Chondrocyte (in vitro differentiated cells): ENCODE measurements around the gene GMNN. TPM values are rescaled to one million over a fixed set of nuclear protein-coding genes. Genes with fewer than 3 reads are reported as not detected.

Experiments
- DNase-seq: peaks from one replicate; pipeline ENCODE4 v3.0.0; 2021; ENCODE audit warnings: mixed read lengths, low spot score
- H3K27ac Mint-ChIP-seq: one replicate; pipeline ENCODE4 v1.8.0; 2021; ENCODE audit warnings: mild to moderate bottlenecking, moderate library complexity, mixed read lengths; ENCODE audit not compliant: unreplicated experiment
- H3K27me3 Mint-ChIP-seq: 2 replicates; pipeline ENCODE4 v1.8.0; 2021; ENCODE audit warnings: low read depth, mixed read lengths
- H3K36me3 Mint-ChIP-seq: 2 replicates; pipeline ENCODE4 v1.8.0; 2021; ENCODE audit warnings: low read depth, mixed read lengths
- H3K4me1 Mint-ChIP-seq: 2 replicates; pipeline ENCODE4 v1.8.0; 2021; ENCODE audit warnings: low read depth, mild to moderate bottlenecking, mixed read lengths
- H3K4me3 Mint-ChIP-seq: one replicate; pipeline ENCODE4 v1.8.0; 2021; ENCODE audit warnings: mild to moderate bottlenecking, moderate library complexity, mixed read lengths; ENCODE audit not compliant: unreplicated experiment
- H3K9me3 Mint-ChIP-seq: 2 replicates; pipeline ENCODE4 v1.8.0; 2021; ENCODE audit warnings: low read depth, mixed read lengths
- total RNA-seq: library from RNA; stranded (reverse); gene quantifications from 3 replicates; pipeline ENCODE4 v1.2.1, GENCODE V29; 2021
- TF ChIP-seq, protein P1 (sequence below): fragments of 200-600 bp; sonication (generic); IDR thresholded peaks from 2 replicates; pipeline ENCODE4 v1.5.0; 2021; ENCODE audit warnings: antibody characterized with exemption, mild to moderate bottlenecking, moderate library complexity

The GMNN gene
- total RNA-seq, 1 donor from 2014 or later, result 13.6 TPM

DNA sequence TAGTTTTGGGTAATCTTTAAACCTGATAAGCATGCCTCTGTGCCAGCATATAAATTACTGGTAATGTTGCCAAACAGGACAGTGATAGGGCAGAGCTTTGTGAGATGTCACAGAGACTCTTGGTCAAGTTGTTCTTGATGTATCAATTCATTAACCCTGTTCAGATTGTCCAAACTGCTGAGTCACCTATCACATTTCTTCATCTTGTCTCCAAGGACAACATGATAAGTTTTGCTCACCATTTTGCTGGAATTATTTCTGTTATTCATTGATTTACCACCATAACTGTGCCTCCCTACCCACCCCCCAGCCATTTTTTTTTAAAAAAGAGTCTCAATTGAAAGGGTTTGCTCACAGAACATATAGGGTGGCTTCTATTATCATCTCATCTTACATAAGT lies 19.5 kb upstream of the GMNN start:
- no peaks in the 10 kb centered on the region for H3K4me1 Mint-ChIP-seq
- H3K27ac Mint-ChIP-seq, result no peak overlapping the region
- H3K27me3 Mint-ChIP-seq, result no peaks in the 10 kb centered on the region
- no peaks in the 10 kb centered on the region for H3K9me3 Mint-ChIP-seq
- DNase-seq, result no peak
- TF ChIP-seq, protein P1, sequence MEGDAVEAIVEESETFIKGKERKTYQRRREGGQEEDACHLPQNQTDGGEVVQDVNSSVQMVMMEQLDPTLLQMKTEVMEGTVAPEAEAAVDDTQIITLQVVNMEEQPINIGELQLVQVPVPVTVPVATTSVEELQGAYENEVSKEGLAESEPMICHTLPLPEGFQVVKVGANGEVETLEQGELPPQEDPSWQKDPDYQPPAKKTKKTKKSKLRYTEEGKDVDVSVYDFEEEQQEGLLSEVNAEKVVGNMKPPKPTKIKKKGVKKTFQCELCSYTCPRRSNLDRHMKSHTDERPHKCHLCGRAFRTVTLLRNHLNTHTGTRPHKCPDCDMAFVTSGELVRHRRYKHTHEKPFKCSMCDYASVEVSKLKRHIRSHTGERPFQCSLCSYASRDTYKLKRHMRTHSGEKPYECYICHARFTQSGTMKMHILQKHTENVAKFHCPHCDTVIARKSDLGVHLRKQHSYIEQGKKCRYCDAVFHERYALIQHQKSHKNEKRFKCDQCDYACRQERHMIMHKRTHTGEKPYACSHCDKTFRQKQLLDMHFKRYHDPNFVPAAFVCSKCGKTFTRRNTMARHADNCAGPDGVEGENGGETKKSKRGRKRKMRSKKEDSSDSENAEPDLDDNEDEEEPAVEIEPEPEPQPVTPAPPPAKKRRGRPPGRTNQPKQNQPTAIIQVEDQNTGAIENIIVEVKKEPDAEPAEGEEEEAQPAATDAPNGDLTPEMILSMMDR, result no peak
- no peak overlapping the region for H3K4me3 Mint-ChIP-seq
- no peaks in the 10 kb centered on the region for H3K36me3 Mint-ChIP-seq

DNA sequence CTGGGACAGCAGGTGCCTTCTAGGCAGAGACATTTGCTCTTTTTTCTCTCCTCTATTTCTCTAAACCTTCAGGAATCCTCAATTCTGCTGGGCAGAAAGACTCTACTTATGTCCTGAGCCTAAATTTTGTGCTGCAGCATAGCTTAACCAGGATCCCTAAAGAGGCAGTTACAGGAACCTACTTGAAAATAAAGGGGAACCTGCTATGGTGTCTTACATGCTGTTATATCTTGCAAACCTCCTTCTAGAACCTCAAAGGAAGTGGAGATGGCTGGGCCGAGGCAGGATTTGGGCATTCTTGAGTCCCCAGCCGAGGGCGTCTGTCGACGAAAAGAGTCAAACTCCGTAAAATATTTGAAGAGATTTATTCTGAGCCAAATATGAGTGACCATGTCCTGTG lies 17.1 kb upstream of the GMNN start:
- DNase-seq, result no peak
- H3K4me3 Mint-ChIP-seq, result no peak overlapping the region
- no peaks in the 10 kb centered on the region for H3K4me1 Mint-ChIP-seq
- no peaks in the 10 kb centered on the region for H3K36me3 Mint-ChIP-seq
- no peaks in the 10 kb centered on the region for H3K27me3 Mint-ChIP-seq
- TF ChIP-seq, protein P1, result no peak
- H3K9me3 Mint-ChIP-seq, result no peaks in the 10 kb centered on the region
- no peak overlapping the region for H3K27ac Mint-ChIP-seq

GRCh38 chr6:24759718-24760117 lies 15.0 kb upstream of the GMNN start:
- no peak overlapping the region for H3K27ac Mint-ChIP-seq
- no peaks in the 10 kb centered on the region for H3K4me1 Mint-ChIP-seq
- no peaks in the 10 kb centered on the region for H3K27me3 Mint-ChIP-seq
- no peak overlapping the region for H3K4me3 Mint-ChIP-seq
- H3K36me3 Mint-ChIP-seq, result no peaks in the 10 kb centered on the region
- TF ChIP-seq, protein P1, result no peak
- H3K9me3 Mint-ChIP-seq, result no peaks in the 10 kb centered on the region
- DNase-seq, result no peak

DNA sequence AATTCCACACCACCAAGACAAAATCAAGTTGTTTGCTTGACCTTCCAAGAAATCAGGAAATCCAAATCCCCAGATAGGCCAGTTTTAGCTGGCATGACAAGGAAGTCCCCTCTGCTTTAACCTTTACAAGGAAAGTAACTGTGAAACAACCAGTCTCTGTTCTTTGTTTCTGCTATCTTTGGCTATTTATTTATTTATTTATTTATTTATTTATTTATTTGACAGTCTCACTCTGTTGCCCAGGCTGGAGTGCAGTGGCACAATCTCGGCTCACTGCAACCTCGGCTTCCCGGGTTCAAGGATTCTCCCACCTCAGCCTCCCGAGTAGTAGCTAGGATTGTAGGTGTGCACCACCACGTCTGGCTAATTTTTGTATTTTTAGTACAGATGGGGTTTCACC lies 14.5 kb upstream of the GMNN start:
- Mint-ChIP-seq H3K4me1 (no peaks in the 10 kb centered on the region), H3K4me3 (no peak overlapping the region), H3K9me3 (no peaks in the 10 kb centered on the region), H3K27me3 (no peaks in the 10 kb centered on the region), H3K27ac (no peak overlapping the region), H3K36me3 (no peaks in the 10 kb centered on the region)
- no peak for DNase-seq
- TF ChIP-seq, protein P1, result no peak

DNA sequence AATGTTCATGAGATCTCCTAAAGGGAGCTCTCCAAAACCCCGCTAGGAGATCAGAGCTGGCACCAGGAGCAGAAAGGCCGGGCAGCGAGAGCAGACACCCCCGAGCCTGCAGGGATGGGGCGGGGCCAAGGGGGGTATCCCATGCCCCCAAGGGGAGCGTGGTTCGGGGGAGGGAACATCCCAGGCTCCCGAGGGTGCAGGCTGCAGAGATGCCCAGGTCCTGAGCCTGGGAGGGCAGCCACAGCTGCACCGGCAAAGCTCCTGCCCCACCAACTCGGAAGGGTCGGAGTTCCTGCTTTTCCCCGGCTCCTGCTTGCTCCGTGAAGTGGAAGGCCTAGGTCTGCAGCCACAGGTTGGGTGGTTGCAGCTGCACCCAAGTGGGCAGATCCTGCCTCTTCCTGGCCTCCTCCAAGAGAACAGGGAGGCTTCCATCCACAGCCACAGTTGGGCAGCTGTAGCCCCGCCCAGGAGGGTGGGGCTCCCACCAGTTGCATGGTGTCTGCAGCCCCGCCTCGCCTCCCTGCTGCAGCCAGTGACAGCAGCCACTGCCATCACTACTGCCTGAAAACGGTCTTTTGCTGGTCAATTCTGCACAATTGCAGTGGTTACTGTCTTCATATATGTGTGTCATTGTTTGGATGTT lies 13.4 kb upstream of the GMNN start:
- Mint-ChIP-seq H3K4me1 (no peaks in the 10 kb centered on the region), H3K4me3 (no peak overlapping the region), H3K27ac (no peak overlapping the region), H3K9me3 (no peaks in the 10 kb centered on the region), H3K36me3 (no peaks in the 10 kb centered on the region), H3K27me3 (no peaks in the 10 kb centered on the region)
- no peak for DNase-seq
- TF ChIP-seq, protein P1, result no peak
